Head of caudate nucleus (tissue), 42 donors: ENCODE data around the gene ARPC4.
A peak's percentile ranks its signal among the peaks of the same experiment; 100 is the strongest.
"Not testable (repeated sequence)": the region's sequence is repeated elsewhere in the genome, so short reads cannot be mapped to it uniquely, and the experiment has no call there.

ENCODE experiments used
- DNase-seq, 42 donors: peaks; one replicate each; pipeline versions ENCODE4 v3.0.0 to v3.0.0-alpha.2; 2020 to 2021; ENCODE audit warnings: mixed read lengths in 7 of 42
- intact Hi-C: fragments of 100-400 bp; cut with DNase I; formaldehyde crosslinking; loops from one replicate; pipeline ENCODE4 v1.15.0; 2022

ARPC4 gene

DNA sequence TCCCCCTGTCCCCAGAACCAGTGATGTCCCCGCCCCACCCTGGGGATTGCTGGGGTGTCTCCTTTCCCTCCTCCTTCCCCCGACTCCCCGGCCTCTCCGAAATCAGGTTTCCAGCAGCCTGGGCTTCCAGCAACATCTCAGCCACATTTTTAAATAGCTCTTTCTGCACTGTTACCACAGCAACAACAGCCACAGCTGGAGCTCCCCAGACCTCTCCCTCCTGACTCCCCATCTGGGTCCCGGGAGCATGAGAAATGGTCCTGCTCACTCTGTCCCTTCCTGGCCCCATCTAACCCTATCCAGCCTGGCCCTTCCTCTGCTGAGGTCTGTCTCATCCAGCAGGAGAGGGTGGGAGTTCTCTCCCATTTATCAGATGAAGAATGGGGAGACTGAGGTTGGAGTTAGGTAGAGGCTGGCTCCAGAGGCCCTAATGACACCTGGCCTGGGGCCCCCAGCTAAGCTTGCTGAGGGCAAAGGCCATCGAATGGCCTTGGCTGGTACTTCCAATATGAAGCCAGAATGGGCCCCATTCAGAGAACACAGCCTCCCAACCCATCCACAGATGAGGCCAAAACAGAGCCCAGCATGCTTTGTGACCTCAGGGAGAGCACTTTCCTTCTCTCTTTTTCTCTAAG lies 24.6 kb upstream of the ARPC4 start:
- intact Hi-C loops: loop anchor here (2.0 kb wide), 1 partner anchor 17 kb away; no protein-coding TSS in a partner anchor
- peak in 6 of 42 donors; percentile 26 to 40 (median 32) for DNase-seq

- peak in 2 of 42 donors; percentile 22 to 29 for DNase-seq
- intact Hi-C loops: loop anchor here (2.0 kb wide), 1 partner anchor 18 kb away; no protein-coding TSS in a partner anchor
Measured at GRCh38 chr3:9769012-9769411, 23.9 kb upstream of the ARPC4 start.

DNA sequence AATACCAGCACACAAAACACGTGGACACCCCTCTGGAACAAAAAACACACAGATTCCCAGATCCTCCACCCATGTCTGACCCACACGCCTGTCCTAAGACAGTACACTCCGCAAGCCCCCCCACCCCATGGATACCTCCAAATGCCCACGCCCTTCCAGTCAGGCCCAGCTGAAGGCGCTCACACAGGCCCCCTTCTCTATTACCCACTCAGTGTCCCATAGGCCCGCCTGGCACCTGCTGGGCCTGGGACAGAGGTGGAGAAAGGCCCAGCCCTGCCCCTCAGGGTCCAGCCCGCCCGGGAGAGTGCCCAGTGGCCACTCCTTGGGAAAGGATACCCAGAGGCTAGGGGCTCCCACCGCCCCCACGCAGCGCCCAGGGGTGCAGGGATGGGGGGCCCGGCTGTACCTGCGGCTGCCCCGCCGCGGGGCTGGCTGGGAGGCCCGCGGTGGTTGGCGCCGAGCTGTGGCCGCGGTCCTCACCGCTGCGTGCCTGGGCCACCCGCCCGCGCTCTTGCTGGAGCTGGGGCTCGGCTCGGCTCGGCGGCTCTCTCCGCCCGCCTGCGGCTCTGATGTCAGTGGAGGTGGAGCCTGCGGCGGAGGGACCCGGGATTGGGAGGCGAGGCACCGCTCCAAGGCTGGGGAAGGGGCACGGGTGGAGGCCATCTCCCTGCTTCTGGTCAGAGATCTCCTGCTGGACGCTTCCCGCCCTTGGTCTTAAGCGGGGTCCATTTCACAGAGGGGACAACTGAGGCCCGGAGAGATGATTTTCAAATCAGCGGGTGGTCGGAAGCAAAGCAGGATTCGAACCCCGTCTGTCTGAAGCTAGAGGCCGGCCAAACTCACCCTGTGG lies 23.2 kb upstream of the ARPC4 start, which contains the start of gene CAMK1:
Gene CAMK1, minus strand, starts transcription at position 522 of the 850 bp plus-strand sequence. CDS start 2,198 bp downstream, outside the sequence.
- intact Hi-C loops: loop anchor here (2.0 kb wide), 1 partner anchor 19 kb away; no protein-coding TSS in a partner anchor
- DNase-seq: peak; percentile 52 to 93 (median 83)

- intact Hi-C loops: no loop called here
- peak in 37 of 42 donors; percentile 18 to 86 (median 64) for DNase-seq
Measured at GRCh38 chr3:9770276-9770812, 22.5 kb upstream of the ARPC4 start.

DNA sequence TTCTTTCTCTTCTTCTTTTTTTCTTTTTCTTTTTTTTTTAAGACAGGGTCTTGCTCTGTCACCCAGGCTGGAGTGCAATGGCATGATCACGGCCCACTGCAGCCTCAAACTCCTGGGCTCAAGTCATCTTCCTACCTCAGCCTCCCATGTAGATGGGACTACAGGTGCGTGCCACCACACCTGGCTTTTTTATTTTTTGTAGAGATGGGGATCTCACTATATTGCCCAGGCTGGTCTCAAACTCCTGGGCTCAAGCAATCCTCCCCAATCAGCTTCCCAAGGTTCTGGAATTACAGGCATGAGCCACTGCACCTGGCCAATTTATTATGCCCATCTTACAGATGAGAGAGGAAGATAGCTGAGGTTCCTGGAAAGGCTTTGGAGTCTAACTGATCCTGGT lies 21.9 kb upstream of the ARPC4 start:
- DNase-seq, intact Hi-C loops: not testable (repeated sequence)

GRCh38 chr3:9776896-9777693 lies 15.8 kb upstream of the ARPC4 start:
- intact Hi-C loops: no loop called here
- peak in 9 of 42 donors; percentile 20 to 68 (median 44) for DNase-seq

DNA sequence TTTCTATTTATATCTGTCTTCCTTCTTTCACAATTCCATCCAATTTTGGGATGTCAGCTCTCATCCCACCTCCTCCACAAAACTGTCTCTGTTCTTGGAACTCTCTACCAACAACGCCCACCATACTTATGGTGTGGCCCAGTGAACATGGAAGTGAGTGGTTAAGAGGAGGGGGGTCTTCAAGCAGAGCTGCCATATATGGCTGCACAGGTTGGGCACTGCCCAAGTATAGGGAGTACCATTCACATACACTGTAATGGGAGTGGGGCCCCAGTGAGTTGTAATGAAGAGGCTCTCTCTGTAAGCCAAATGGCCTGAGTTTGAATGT lies 15.2 kb upstream of the ARPC4 start:
- intact Hi-C loops: no loop called here
- DNase-seq: peak in 5 of 42 donors; percentile 25 to 63 (median 26)

- DNase-seq: peak in 28 of 42 donors; percentile 18 to 89 (median 62)
- intact Hi-C loops: no loop called here
Measured at GRCh38 chr3:9778143-9779074, 14.5 kb upstream of the ARPC4 start.

DNA sequence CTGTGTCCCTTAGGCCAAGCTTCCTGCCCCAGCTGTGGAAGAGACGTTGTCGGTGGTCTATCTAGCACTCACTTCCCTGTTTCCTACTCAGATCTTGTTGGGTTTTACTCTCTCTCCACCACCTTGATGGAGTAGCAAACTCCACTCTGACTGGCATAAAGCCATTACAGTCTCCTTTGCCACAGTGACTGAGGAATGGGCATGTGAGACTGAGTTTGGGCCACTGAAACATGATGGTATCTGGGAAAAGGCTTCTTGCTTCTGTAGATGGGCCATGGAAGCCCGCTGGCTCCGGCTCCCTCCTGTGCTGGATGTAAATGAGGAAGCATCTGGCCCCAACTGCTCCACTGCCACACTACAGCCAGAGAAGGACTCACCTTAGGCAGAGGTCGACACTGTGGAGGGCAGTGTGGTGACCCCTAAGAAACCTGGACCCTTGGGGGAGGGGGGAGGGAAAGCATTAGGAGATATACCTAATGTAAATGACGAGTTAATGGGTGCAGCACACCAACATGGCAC lies 13.7 kb upstream of the ARPC4 start:
- no peak for DNase-seq
- intact Hi-C loops: no loop called here

GRCh38 chr3:9779721-9780457 lies 13.0 kb upstream of the ARPC4 start:
- intact Hi-C loops: no loop called here
- DNase-seq: peak in 4 of 42 donors; percentile 2 to 56 (median 31)

DNA sequence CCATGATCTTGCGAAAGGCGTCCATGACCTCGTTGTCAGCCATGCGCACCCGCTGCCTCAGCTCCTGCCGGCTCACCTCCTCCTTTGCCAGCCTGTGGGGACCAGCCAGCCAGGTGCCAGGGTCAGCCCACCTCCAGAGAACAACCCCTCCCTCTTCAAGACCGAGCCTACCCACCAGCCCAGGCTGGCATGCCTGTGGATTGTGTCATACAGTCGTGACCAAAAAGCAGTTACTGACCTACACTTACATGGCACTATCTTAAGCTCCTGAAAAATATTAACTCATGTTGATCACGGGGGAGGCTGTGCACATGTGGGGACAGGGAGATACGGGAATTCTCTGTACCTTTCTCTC lies 12.4 kb upstream of the ARPC4 start:
- no peak for DNase-seq
- intact Hi-C loops: no loop called here

DNA sequence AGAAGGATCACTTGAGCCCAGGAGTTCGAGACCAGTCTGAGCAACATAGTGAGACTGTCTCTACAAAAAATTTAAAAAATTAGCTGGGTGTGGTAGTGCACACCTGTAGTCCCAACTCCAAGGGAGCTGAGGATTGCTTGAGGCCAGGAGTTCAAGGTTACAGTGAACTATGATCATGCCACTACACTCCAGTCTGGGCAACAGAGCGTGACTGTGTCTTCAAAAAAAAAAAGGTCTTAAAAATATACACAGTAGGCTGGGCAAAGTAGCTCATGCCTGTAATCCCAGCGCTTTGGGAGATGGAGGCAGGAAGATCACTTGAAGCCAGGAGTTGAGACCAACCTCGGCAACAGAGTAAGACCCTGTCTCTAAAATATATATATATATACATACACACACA lies 12.0 kb upstream of the ARPC4 start:
- intact Hi-C loops: no loop called here
- DNase-seq: no peak

DNA sequence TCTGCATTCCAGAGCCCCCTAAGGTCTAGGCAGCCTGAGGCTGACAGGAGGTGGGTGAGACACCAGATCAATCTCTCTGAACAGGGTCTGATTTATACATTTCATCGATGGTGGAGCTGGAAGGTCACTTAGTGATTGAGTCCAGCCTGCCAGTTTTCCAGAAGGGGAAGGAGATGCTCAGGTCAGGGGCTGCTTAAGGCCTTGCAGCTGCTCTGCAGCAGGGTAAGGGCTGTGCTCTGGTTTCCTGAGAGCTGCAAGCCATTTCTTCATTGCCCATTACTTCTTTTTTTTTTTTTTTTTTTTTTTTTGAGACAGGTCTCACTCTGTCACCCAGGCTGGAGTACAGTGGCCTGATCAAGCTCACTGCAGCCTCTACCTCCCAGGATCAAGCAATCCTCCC lies 11.3 kb upstream of the ARPC4 start:
- intact Hi-C loops: no loop called here
- DNase-seq: no peak

- DNase-seq: no peak
- intact Hi-C loops: no loop called here
Measured at GRCh38 chr3:9781978-9782603, 10.8 kb upstream of the ARPC4 start.

DNA sequence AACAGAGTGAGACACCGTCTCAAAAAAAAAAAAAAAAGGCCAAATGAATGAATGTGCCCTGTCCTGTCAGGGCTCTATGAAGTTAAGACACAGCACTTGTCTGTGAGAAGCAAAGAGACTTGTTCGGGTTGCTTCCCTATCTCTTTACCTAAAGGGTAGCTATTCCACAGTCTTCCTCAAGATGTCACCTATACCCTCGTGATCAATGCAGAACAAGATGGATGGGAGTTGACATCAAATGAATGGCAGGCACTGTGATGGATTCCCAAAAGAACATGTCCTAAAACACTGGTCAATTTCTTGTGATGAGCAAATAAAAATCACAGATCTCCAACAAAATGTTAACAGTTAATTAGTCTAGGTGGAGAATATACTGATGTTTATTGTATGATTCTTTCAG lies 10.1 kb upstream of the ARPC4 start:
- intact Hi-C loops: no loop called here
- no peak for DNase-seq

GRCh38 chr3:9783954-9784353 lies 8.9 kb upstream of the ARPC4 start:
- intact Hi-C loops: no loop called here
- DNase-seq: peak in 16 of 42 donors; percentile 8 to 75 (median 50)

DNA sequence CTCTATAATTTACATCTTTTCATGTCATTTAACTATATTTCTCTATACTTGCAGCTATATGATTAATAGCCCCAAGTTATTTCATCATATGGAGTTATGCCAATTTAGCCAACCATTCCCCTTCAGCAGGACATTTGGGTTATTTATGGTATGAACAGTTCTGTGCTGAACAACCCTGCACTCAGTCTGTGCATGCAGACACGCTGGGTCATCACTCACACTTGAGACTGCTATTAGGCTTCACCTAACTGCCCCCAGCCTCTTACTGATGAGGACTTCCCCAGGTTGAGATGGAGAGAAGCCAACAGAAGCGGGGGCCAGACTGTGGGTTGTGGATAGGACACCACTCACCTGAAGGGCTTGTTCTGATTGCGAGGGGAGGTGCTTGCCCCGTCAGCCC lies 7.9 kb upstream of the ARPC4 start:
- DNase-seq: no peak
- intact Hi-C loops: no loop called here
